Left ventricle myocardium inferior (tissue), 1 donor: ENCODE results near the gene KCNK3. TPM values are rescaled to one million over a fixed set of nuclear protein-coding genes. Genes with fewer than 3 reads are reported as not detected.
A peak's percentile ranks its signal among the peaks of the same experiment; 100 is the strongest.

Experiments
- DNase-seq: peaks from one replicate; pipeline ENCODE4 v3.0.0-alpha.2; 2020
- H3K27ac ChIP-seq: fragments of 200-600 bp; replicated peaks from 2 replicates; pipeline ENCODE4 v1.8.0; 2021
- H3K27me3 ChIP-seq: fragments of 200-600 bp; 2 replicates; pipeline ENCODE4 v1.8.0; 2021; ENCODE audit warnings: low read depth
- H3K36me3 ChIP-seq: fragments of 200-600 bp; 2 replicates; pipeline ENCODE4 v1.8.0; 2021
- H3K4me1 ChIP-seq: fragments of 200-600 bp; 2 replicates; pipeline ENCODE4 v1.8.0; 2021
- H3K4me3 ChIP-seq: fragments of 200-600 bp; 2 replicates; pipeline ENCODE4 v1.8.0; 2021; ENCODE audit warnings: mild to moderate bottlenecking, moderate library complexity
- H3K9me3 ChIP-seq: fragments of 200-600 bp; replicated peaks from 2 replicates; pipeline ENCODE4 v1.8.0; 2021
- CTCF ChIP-seq: fragments of 200-600 bp; IDR thresholded peaks from 2 replicates; pipeline ENCODE4 v1.8.0; 2021; ENCODE audit warnings: antibody characterized with exemption, mild to moderate bottlenecking, borderline replicate concordance
- intact Hi-C: fragments of 100-400 bp; cut with micrococcal nuclease; formaldehyde crosslinking; loops from one replicate; pipeline ENCODE4 v1.11.0; 2022
- total RNA-seq: library from RNA; stranded (reverse); fragmentation: NEBNext Ultra II Directional; extraction: Animal tissue kit (Norgen Biotek cat#: 25700); gene quantifications from one replicate; pipeline ENCODE4 v1.2.1, GENCODE V29; 2021
- donor health status: DM: no; HTN: yes; CAD: no; lungs with severe emphysema.

The KCNK3 gene
- total RNA-seq, 1 donor from 2014 or later = 3.2 TPM

- Histone ChIP-seq H3K4me1 (peaks cover 4% of the 10 kb centered on the region), H3K27ac (no peak overlapping the region), H3K9me3 (no peaks in the 10 kb centered on the region), H3K4me3 (no peak overlapping the region), H3K27me3 (peaks cover 36% of the 10 kb centered on the region), H3K36me3 (no peaks in the 10 kb centered on the region)
- intact Hi-C loops = no loop called here
- no peak for DNase-seq
- no peak for TF ChIP-seq CTCF
Observed at GRCh38 chr2:26685989-26686839, 6.3 kb upstream of the KCNK3 start.

- Histone ChIP-seq H3K4me1 (peaks cover 15% of the 10 kb centered on the region), H3K4me3 (no peak overlapping the region), H3K27ac (no peak overlapping the region), H3K9me3 (no peaks in the 10 kb centered on the region), H3K36me3 (no peaks in the 10 kb centered on the region), H3K27me3 (peaks cover 46% of the 10 kb centered on the region)
- intact Hi-C loops = no loop called here
- no peak for TF ChIP-seq CTCF
- no peak for DNase-seq
Observed at GRCh38 chr2:26687328-26687727, 5.2 kb upstream of the KCNK3 start.

- H3K4me1 ChIP-seq = peaks cover 15% of the 10 kb centered on the region
- no peaks in the 10 kb centered on the region for H3K9me3 ChIP-seq
- intact Hi-C loops = no loop called here
- no peak overlapping the region for H3K27ac ChIP-seq
- no peak for DNase-seq
- H3K27me3 ChIP-seq = peaks cover 47% of the 10 kb centered on the region
- no peak for TF ChIP-seq CTCF
- no peak overlapping the region for H3K4me3 ChIP-seq
- no peaks in the 10 kb centered on the region for H3K36me3 ChIP-seq
Observed at GRCh38 chr2:26687801-26688200, 4.7 kb upstream of the KCNK3 start.

GRCh38 chr2:26691161-26691560 is 1.4 kb upstream of the KCNK3 start:
- Histone ChIP-seq H3K4me1 (peaks cover 25% of the 10 kb centered on the region), H3K4me3 (no peak overlapping the region), H3K27me3 (peaks cover 55% of the 10 kb centered on the region), H3K9me3 (no peaks in the 10 kb centered on the region), H3K36me3 (no peaks in the 10 kb centered on the region), H3K27ac (peak overlapping the region; percentile 71)
- no peak for TF ChIP-seq CTCF
- DNase-seq = no peak
- intact Hi-C loops = no loop called here

GRCh38 chr2:26691881-26692278 is 642 bp upstream of the KCNK3 start:
- Histone ChIP-seq H3K36me3 (no peaks in the 10 kb centered on the region), H3K27me3 (peaks cover 62% of the 10 kb centered on the region), H3K27ac (peak overlapping the region; percentile 71), H3K4me3 (peak overlapping the region; percentile 44), H3K4me1 (peaks cover 25% of the 10 kb centered on the region), H3K9me3 (no peaks in the 10 kb centered on the region)
- no peak for TF ChIP-seq CTCF
- intact Hi-C loops = no loop called here
- DNase-seq = no peak
